Measurements from ENCODE around the gene OR14J1.

OR14J1 gene

GRCh38 chr6:29354980-29355379 is 53.5 kb downstream of the OR14J1 start:
- H3K27ac ChIP-seq = no peak overlapping the region
- TF ChIP-seq CTCF (IDR thresholded peaks at IDR 0.05) = no peak
- TF ChIP-seq ZFX (IDR thresholded peaks at IDR 0.05; ENCODE audit: borderline replicate concordance) = no peak

DNA sequence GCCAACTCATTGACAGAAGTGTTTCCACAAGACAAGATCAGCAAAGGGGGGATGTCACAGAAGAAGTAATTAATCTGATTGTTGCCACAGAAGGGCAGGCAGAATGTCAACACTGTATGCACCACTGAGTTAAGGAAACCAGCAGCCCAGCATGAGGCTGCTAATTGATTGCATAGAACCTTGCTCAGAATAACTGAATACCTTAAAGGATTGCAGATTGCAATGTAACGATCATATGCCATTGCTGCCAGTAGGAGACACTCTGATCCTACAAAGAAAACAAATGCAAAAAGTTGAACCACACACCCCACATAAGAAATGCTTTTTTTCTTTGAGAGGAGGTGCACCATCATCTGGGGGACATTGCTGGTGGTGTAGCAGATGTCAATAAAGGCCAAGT is 54.1 kb downstream of the OR14J1 start:
- TF ChIP-seq CTCF (IDR thresholded peaks at IDR 0.05) = no peak
- no peak for TF ChIP-seq ZFX (IDR thresholded peaks at IDR 0.05; ENCODE audit: borderline replicate concordance)
- H3K27ac ChIP-seq = no peak overlapping the region
